IPS-18a (cell line): Measurements from ENCODE around the gene MS4A6E.
"Not testable (repeated sequence)": the region's sequence is repeated elsewhere in the genome, so short reads cannot be mapped to it uniquely, and the experiment has no call there.

ENCODE experiments used
- H3K27ac ChIP-seq: one replicate; pipeline ENCODE4 v1.5.1; 2013; ENCODE audit warnings: low read length
- H3K27me3 ChIP-seq: one replicate; pipeline ENCODE4 v1.6.1; 2013; ENCODE audit warnings: mild to moderate bottlenecking, low read length; ENCODE audit not compliant: control insufficient read depth, insufficient read depth
- H3K36me3 ChIP-seq: one replicate; pipeline ENCODE4 v1.6.1; 2013; ENCODE audit warnings: low read depth, low read length; ENCODE audit not compliant: control insufficient read depth
- H3K4me1 ChIP-seq: one replicate; pipeline ENCODE4 v1.6.1; 2013; ENCODE audit warnings: low read depth, low read length; ENCODE audit not compliant: control insufficient read depth
- H3K4me3 ChIP-seq: one replicate; pipeline ENCODE4 v1.5.1; 2013; ENCODE audit warnings: low read length
- H3K9ac ChIP-seq: one replicate; pipeline ENCODE4 v1.6.1; 2013; ENCODE audit warnings: mild to moderate bottlenecking, low read length, moderate library complexity
- H3K9me3 ChIP-seq: one replicate; pipeline ENCODE4 v1.6.1; 2013; ENCODE audit warnings: low read depth, low read length; ENCODE audit not compliant: control insufficient read depth

Gene MS4A6E

GRCh38 chr11:60326955-60327354, at the start of gene MS4A6E:
Gene MS4A6E, plus strand, starts transcription at chr11:60327255. Its CDS starts 7,641 bp downstream, at chr11:60334896.
- H3K9ac ChIP-seq = no peak within 1 kb of the TSS
- H3K4me1 ChIP-seq = no peaks in the 10 kb centered on the region
- H3K27me3 ChIP-seq = no peaks in the 10 kb centered on the region
- H3K36me3 ChIP-seq = no peaks in the 10 kb centered on the region
- no peaks in the 10 kb centered on the region for H3K9me3 ChIP-seq
- H3K4me3 ChIP-seq = no peak within 1 kb of the TSS
- no peak within 1 kb of the TSS for H3K27ac ChIP-seq

GRCh38 chr11:60280412-60280811, 46.6 kb upstream of the MS4A6E start, which contains the start of gene MS4A4A:
Gene MS4A4A, plus strand, starts transcription at chr11:60280666. Its CDS starts 10 bp downstream, at chr11:60280676.
- no peak within 1 kb of the TSS for H3K4me3 ChIP-seq
- no peak within 1 kb of the TSS for H3K9ac ChIP-seq
- no peaks in the 10 kb centered on the region for H3K9me3 ChIP-seq
- no peaks in the 10 kb centered on the region for H3K27me3 ChIP-seq
- peaks cover 16% of the 10 kb centered on the region for H3K4me1 ChIP-seq
- H3K27ac ChIP-seq = no peak within 1 kb of the TSS
- no peaks in the 10 kb centered on the region for H3K36me3 ChIP-seq

GRCh38 chr11:60281485-60281884, 45.6 kb upstream of the MS4A6E start:
- no peaks in the 10 kb centered on the region for H3K9me3 ChIP-seq
- H3K4me3 ChIP-seq = no peak overlapping the region
- no peaks in the 10 kb centered on the region for H3K36me3 ChIP-seq
- no peaks in the 10 kb centered on the region for H3K27me3 ChIP-seq
- no peak overlapping the region for H3K27ac ChIP-seq
- no peak overlapping the region for H3K9ac ChIP-seq
- peaks cover 8% of the 10 kb centered on the region for H3K4me1 ChIP-seq

- H3K27ac ChIP-seq = no peak overlapping the region
- H3K9ac ChIP-seq = no peak overlapping the region
- H3K9me3 ChIP-seq = no peaks in the 10 kb centered on the region
- no peak overlapping the region for H3K4me3 ChIP-seq
- H3K36me3 ChIP-seq = no peaks in the 10 kb centered on the region
- no peaks in the 10 kb centered on the region for H3K27me3 ChIP-seq
- H3K4me1 ChIP-seq = peaks cover 8% of the 10 kb centered on the region
These were observed 44.8 kb upstream of the MS4A6E start for GRCh38 chr11:60282286-60282685.

- Histone ChIP-seq H3K4me3 (peak overlapping the region; percentile 14), H3K9ac (peak overlapping the region; percentile 12)
- not testable (repeated sequence) for H3K27me3 ChIP-seq, H3K9me3 ChIP-seq, H3K27ac ChIP-seq, H3K36me3 ChIP-seq, H3K4me1 ChIP-seq
These were observed 41.5 kb upstream of the MS4A6E start for GRCh38 chr11:60285411-60286126.

- Histone ChIP-seq H3K27me3 (no peaks in the 10 kb centered on the region), H3K9me3 (peaks cover 3% of the 10 kb centered on the region), H3K4me1 (peaks cover 8% of the 10 kb centered on the region), H3K4me3 (no peak overlapping the region), H3K36me3 (no peaks in the 10 kb centered on the region), H3K27ac (no peak overlapping the region), H3K9ac (no peak overlapping the region)
These were observed 38.5 kb upstream of the MS4A6E start for GRCh38 chr11:60288531-60288930.

GRCh38 chr11:60292145-60292544, 34.9 kb upstream of the MS4A6E start:
- Histone ChIP-seq H3K36me3 (no peaks in the 10 kb centered on the region), H3K4me3 (no peak overlapping the region), H3K27me3 (no peaks in the 10 kb centered on the region), H3K9me3 (peaks cover 3% of the 10 kb centered on the region), H3K9ac (no peak overlapping the region), H3K27ac (no peak overlapping the region), H3K4me1 (no peaks in the 10 kb centered on the region)

- no peaks in the 10 kb centered on the region for H3K36me3 ChIP-seq
- no peaks in the 10 kb centered on the region for H3K27me3 ChIP-seq
- H3K4me3 ChIP-seq = no peak overlapping the region
- H3K9me3 ChIP-seq = no peaks in the 10 kb centered on the region
- no peak overlapping the region for H3K9ac ChIP-seq
- H3K4me1 ChIP-seq = no peaks in the 10 kb centered on the region
- H3K27ac ChIP-seq = no peak overlapping the region
These were observed 25.9 kb upstream of the MS4A6E start for GRCh38 chr11:60301178-60301577.

- not testable (repeated sequence) for H3K27ac ChIP-seq
These were observed 25.2 kb upstream of the MS4A6E start for GRCh38 chr11:60301884-60302283.

GRCh38 chr11:60303661-60304060, 23.4 kb upstream of the MS4A6E start:
- Histone ChIP-seq H3K4me1 (no peaks in the 10 kb centered on the region), H3K36me3 (no peaks in the 10 kb centered on the region), H3K9ac (no peak overlapping the region), H3K27me3 (no peaks in the 10 kb centered on the region), H3K9me3 (no peaks in the 10 kb centered on the region), H3K4me3 (no peak overlapping the region), H3K27ac (no peak overlapping the region)

More at GRCh38 chr11:60301884-60302283, 25.2 kb upstream of the MS4A6E start:
- not testable (repeated sequence) for H3K4me1 ChIP-seq, H3K36me3 ChIP-seq, H3K9me3 ChIP-seq, H3K9ac ChIP-seq, H3K4me3 ChIP-seq, H3K27me3 ChIP-seq

- no peaks in the 10 kb centered on the region for H3K4me1 ChIP-seq
- no peaks in the 10 kb centered on the region for H3K9me3 ChIP-seq
- H3K9ac ChIP-seq = no peak overlapping the region
- H3K36me3 ChIP-seq = no peaks in the 10 kb centered on the region
- no peak overlapping the region for H3K27ac ChIP-seq
- no peak overlapping the region for H3K4me3 ChIP-seq
- no peaks in the 10 kb centered on the region for H3K27me3 ChIP-seq
These were observed 21.0 kb upstream of the MS4A6E start for GRCh38 chr11:60305906-60306619.
